Sigmoid colon (tissue), 7 donors: ENCODE data around the gene PIF1. TPM values are rescaled to one million over a fixed set of nuclear protein-coding genes. Genes with fewer than 3 reads are reported as not detected.

Experiments used
- DNase-seq: peaks from one replicate; pipeline ENCODE4 v3.0.0-alpha.2; 2019
- H3K27ac ChIP-seq, 4 donors: fragments of 200-600 bp; sonication (generic); one replicate each; pipeline ENCODE4 v1.5.1; 2016 to 2019; ENCODE audit warnings: mild to moderate bottlenecking in 1 of 4
- H3K27me3 ChIP-seq, 3 donors: fragments of 200-600 bp; sonication (generic); one replicate each; pipeline ENCODE4 v1.5.1; 2019; ENCODE audit warnings: mild to moderate bottlenecking in 1 of 3
- H3K36me3 ChIP-seq, 4 donors: fragments of 200-600 bp; sonication (generic); one replicate each; pipeline ENCODE4 v1.5.1; 2016 to 2019
- H3K4me1 ChIP-seq, 4 donors: fragments of 200-600 bp; sonication (generic); one replicate each; pipeline ENCODE4 v1.5.1; 2017 to 2019
- H3K4me3 ChIP-seq, 4 donors: fragments of 200-600 bp; sonication (generic); one replicate each; pipeline ENCODE4 v1.5.1; 2017 to 2019; ENCODE audit warnings: mild to moderate bottlenecking in 2 of 4, moderate library complexity in 1 of 4
- H3K9me3 ChIP-seq, 4 donors: fragments of 200-600 bp in 3 of 4; sonication (generic) in 3 of 4; one replicate each; pipeline versions ENCODE4 v1.5.1 to v1.6.1; 2013 to 2019
- EP300 ChIP-seq, 4 donors: sonication (generic); formaldehyde crosslinking; IDR thresholded peaks; one replicate each; pipeline ENCODE4 v1.6.1; 2017; ENCODE audit warnings: antibody characterized with exemption in 4 of 4
- POLR2A ChIP-seq, 2 donors: fragments of 450-650 bp; IDR thresholded peaks; one replicate each; pipeline ENCODE4 v1.6.1; 2016; ENCODE audit warnings: antibody characterized with exemption in 2 of 2, mild to moderate bottlenecking in 2 of 2, moderate library complexity in 2 of 2
- POLR2AphosphoS5 ChIP-seq, 4 donors: sonication (generic); formaldehyde crosslinking; IDR thresholded peaks; one replicate each; pipeline ENCODE4 v1.6.1; 2017; ENCODE audit warnings: antibody characterized with exemption in 4 of 4
- WGBS, 2 donors: extraction: QIAGEN DNeasy Blood & Tissue Kit; methylation state at CpG; one replicate each; pipeline ENCODE4 v1.1.7; 2013; 5-methylcytosine and 5-hydroxymethylcytosine counted together
- intact Hi-C: fragments of 100-400 bp; cut with DNase I; formaldehyde crosslinking; loops from one replicate; pipeline ENCODE4 v1.15.1; 2023
- polyA plus RNA-seq, 3 donors: library from polyadenylated mRNA; stranded (reverse); fragments of 200-250 nt; gene quantifications; one replicate each; pipeline ENCODE4 v1.2.3, GENCODE V29; 2013
- total RNA-seq, 4 donors: library from RNA; depleted of rRNA; stranded (reverse); fragments of >200 nt; gene quantifications; one replicate each; pipeline ENCODE4 v1.1.0, GENCODE V29; 2016
- TF ChIP-seq, protein P1 (sequence below), 4 experiments: fragments of 450-650 bp in 3 of 4; fragments of 200-600 bp in 1 of 4; IDR thresholded peaks; one replicate each; pipeline ENCODE4 v1.5.1; 2016 to 2019; ENCODE audit warnings: antibody characterized with exemption in 4 of 4, mild to moderate bottlenecking in 3 of 4, moderate library complexity in 2 of 4
- donor health status: healthy with polysubstance abuse.
- donor health status: Bipolar disorder and iron deficiency.
- donor health status: healthy.

The PIF1 gene
- total and polyA plus RNA-seq, 7 donors, result 0.69 to 12.9 (median 2.4) TPM

DNA sequence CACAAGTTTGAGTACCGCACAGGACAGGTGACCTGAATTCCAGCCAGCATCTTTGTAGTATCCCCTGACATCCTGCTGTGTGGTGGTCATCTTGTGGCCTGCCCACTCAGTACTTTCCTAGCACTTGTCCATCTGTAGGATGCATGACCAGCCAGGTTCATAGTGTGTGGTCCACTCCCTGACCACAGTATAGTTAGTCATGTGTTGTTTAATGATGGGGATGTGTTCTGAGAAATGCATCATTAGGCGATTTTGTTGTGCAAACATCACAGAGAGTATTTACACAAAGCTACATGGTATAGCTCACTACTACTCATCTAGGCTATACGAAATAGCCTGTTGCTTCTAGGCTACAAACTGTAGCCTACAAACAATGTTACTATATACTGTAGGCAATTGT lies 33.2 kb downstream of the PIF1 start:
- Histone ChIP-seq H3K4me3 (no peak overlapping the region), H3K27ac (no peak overlapping the region), H3K27me3 (no peaks in the 10 kb centered on the region), H3K36me3 (no peaks in the 10 kb centered on the region), H3K4me1 (no peaks in the 10 kb centered on the region), H3K9me3 (no peaks in the 10 kb centered on the region)
- 70 to 83% methylated on average over 3 of the region's 3 CpGs for WGBS, 2 donors
- DNase-seq, result no peak
- TF ChIP-seq POLR2AphosphoS5 (IDR thresholded peaks at IDR 0.05) (no peak), EP300 (IDR thresholded peaks at IDR 0.05) (no peak)
- intact Hi-C loops, result no loop called here

DNA sequence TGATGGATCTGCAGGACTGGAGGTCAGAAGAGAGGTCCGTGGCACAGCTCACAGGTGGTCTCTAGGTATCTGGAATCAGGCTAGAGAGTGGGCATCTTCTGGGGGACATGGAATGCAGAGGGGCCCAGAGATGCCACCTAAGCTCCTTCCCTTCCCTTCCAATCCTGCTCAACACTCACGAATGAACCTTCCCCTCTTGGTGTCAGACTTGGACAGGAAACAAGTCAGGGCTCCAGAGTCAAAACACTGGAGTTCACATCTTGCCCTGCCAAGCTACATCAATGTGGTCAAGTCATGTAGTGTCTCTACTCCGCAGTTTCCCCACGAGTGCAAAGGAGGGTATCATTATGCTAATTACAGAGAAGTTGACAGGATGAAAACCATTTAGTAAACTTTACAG lies 34.0 kb downstream of the PIF1 start:
- 42 to 50% methylated on average over 4 of the region's 4 CpGs for WGBS, 2 donors
- no peak overlapping the region for H3K27ac ChIP-seq
- intact Hi-C loops, result no loop called here

GRCh38 chr15:64783796-64784195 lies 41.7 kb downstream of the PIF1 start:
- 92 to 95% methylated on average over 4 of the region's 4 CpGs for WGBS, 2 donors
- no peak for TF ChIP-seq POLR2AphosphoS5 (IDR thresholded peaks at IDR 0.05)
- TF ChIP-seq EP300 (IDR thresholded peaks at IDR 0.05), result no peak
- TF ChIP-seq POLR2A (IDR thresholded peaks at IDR 0.05), result no peak
- TF ChIP-seq, protein P1, sequence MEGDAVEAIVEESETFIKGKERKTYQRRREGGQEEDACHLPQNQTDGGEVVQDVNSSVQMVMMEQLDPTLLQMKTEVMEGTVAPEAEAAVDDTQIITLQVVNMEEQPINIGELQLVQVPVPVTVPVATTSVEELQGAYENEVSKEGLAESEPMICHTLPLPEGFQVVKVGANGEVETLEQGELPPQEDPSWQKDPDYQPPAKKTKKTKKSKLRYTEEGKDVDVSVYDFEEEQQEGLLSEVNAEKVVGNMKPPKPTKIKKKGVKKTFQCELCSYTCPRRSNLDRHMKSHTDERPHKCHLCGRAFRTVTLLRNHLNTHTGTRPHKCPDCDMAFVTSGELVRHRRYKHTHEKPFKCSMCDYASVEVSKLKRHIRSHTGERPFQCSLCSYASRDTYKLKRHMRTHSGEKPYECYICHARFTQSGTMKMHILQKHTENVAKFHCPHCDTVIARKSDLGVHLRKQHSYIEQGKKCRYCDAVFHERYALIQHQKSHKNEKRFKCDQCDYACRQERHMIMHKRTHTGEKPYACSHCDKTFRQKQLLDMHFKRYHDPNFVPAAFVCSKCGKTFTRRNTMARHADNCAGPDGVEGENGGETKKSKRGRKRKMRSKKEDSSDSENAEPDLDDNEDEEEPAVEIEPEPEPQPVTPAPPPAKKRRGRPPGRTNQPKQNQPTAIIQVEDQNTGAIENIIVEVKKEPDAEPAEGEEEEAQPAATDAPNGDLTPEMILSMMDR (IDR thresholded peaks at IDR 0.05), result no peak
- Histone ChIP-seq H3K27me3 (no peaks in the 10 kb centered on the region), H3K4me3 (no peak overlapping the region), H3K36me3 (no peaks in the 10 kb centered on the region), H3K4me1 (peaks cover 0 to 4% (median 0%) of the 10 kb centered on the region in 4 donors), H3K27ac (no peak overlapping the region), H3K9me3 (no peaks in the 10 kb centered on the region)
- intact Hi-C loops, result no loop called here
- no peak for DNase-seq

More for the DNA sequence above, 34.0 kb downstream of the PIF1 start:
- Histone ChIP-seq H3K27me3 (no peaks in the 10 kb centered on the region), H3K4me3 (no peak overlapping the region), H3K4me1 (no peaks in the 10 kb centered on the region), H3K9me3 (no peaks in the 10 kb centered on the region), H3K36me3 (no peaks in the 10 kb centered on the region)
- TF ChIP-seq, protein P1 (IDR thresholded peaks at IDR 0.05), result no peak
- TF ChIP-seq POLR2AphosphoS5 (IDR thresholded peaks at IDR 0.05), result no peak
- no peak for TF ChIP-seq EP300 (IDR thresholded peaks at IDR 0.05)
- TF ChIP-seq POLR2A (IDR thresholded peaks at IDR 0.05), result no peak
- DNase-seq, result no peak

- no peaks in the 10 kb centered on the region for H3K27me3 ChIP-seq
- TF ChIP-seq, protein P1 (IDR thresholded peaks at IDR 0.05), result no peak
- no peak for TF ChIP-seq EP300 (IDR thresholded peaks at IDR 0.05)
- TF ChIP-seq POLR2AphosphoS5 (IDR thresholded peaks at IDR 0.05), result no peak
- TF ChIP-seq POLR2A (IDR thresholded peaks at IDR 0.05), result no peak
- H3K36me3 ChIP-seq, result no peaks in the 10 kb centered on the region
- WGBS, 2 donors, result 85 to 87% methylated on average over 5 of the region's 5 CpGs
- peaks cover 0 to 4% (median 0%) of the 10 kb centered on the region in 4 donors for H3K4me1 ChIP-seq
- intact Hi-C loops, result no loop called here
- no peak for DNase-seq
- no peaks in the 10 kb centered on the region for H3K9me3 ChIP-seq
- H3K27ac ChIP-seq, result no peak overlapping the region
- no peak overlapping the region for H3K4me3 ChIP-seq
Measured at GRCh38 chr15:64782751-64783150, 42.7 kb downstream of the PIF1 start.

- Histone ChIP-seq H3K27ac (no peak overlapping the region), H3K36me3 (no peaks in the 10 kb centered on the region), H3K4me3 (no peak overlapping the region), H3K4me1 (peaks cover 0 to 18% (median 12%) of the 10 kb centered on the region in 4 donors), H3K9me3 (no peaks in the 10 kb centered on the region), H3K27me3 (no peaks in the 10 kb centered on the region)
- TF ChIP-seq POLR2A (IDR thresholded peaks at IDR 0.05) (no peak), POLR2AphosphoS5 (IDR thresholded peaks at IDR 0.05) (no peak), EP300 (IDR thresholded peaks at IDR 0.05) (no peak)
- TF ChIP-seq, protein P1 (IDR thresholded peaks at IDR 0.05), result no peak
- DNase-seq, result no peak
- intact Hi-C loops, result no loop called here
- WGBS, 2 donors, result 71 to 90% methylated on average over 6 of the region's 6 CpGs
Measured at GRCh38 chr15:64781299-64781698, 44.1 kb downstream of the PIF1 start.
